HK-2 (cell line): ENCODE measurements around the gene LTA4H.

ENCODE experiments used
- DNase-seq: peaks from one replicate; pipeline ENCODE4 v3.0.0-alpha.2; 2018; ENCODE audit not compliant: unreplicated experiment

Gene LTA4H

DNA sequence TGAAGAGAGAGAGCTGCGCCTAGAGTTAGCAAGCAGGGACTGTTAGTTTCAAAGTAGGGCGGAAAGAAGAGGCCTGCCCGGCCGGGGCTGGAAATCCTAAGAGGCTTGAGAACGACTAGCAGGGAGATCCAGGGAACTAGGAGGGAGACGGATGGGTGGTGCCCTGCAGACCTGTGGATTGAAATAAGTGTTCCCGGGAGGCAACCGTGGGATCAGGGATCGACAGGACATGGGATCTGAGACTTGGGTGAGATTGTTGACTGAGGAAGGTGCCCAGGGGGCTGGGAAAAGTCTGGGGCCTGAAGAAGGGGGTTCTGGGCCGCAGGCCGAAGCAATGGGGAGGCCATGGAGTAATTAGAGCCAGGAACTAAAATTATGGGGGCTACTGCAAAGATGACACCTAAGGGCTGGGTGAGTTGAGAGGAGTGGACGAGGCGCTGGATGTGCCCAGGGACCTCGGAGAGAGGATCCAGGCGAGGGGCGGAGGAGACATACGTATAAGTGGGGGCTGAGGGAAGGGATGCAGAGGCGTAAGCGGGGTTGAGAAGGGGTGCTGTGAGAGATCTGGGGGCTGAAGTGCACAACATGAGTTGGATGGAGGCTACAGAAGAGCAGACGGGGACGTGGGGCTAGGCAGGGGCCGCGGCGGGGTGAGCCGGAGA lies 635 bp downstream of the LTA4H start:
- DNase-seq = peak; percentile 49

DNA sequence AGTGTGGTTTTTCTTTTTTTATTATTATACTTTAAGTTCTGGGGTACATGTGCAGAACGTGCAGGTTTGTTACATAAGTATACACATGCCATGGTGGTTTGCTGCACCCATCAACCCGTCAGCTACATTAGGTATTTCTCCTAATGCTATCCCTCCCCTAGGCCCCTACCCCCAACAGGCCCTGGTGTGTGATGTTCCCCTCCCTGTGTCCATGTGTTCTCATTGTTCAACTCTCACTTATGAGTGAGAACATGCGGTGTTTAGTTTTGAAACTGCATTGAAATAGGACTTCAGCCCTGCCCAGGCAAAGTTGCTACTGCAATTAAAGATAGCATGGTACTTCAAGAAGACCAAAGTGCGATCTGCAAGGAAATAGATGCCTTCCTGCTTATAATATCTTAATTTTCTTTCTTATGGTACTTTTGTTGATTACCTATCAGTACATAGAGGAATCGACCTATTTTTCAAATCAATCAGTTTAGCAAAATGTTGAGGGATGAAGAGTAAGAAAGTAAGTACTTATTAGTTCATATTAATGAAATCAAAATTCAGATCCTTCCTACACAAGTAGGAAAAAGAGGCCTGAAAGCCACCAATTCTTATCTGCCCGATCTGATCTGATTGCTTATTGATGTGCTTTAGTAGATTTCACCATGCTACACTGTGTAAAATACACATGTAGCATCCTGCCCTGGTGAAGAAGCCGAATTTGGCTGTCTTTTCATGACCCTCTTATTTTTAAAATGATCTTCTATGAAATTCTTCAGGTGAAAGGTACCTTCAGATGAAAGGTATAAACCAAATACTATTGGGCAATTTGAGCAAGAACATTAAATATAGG lies 1.6 kb downstream of the LTA4H start:
- no peak for DNase-seq

DNA sequence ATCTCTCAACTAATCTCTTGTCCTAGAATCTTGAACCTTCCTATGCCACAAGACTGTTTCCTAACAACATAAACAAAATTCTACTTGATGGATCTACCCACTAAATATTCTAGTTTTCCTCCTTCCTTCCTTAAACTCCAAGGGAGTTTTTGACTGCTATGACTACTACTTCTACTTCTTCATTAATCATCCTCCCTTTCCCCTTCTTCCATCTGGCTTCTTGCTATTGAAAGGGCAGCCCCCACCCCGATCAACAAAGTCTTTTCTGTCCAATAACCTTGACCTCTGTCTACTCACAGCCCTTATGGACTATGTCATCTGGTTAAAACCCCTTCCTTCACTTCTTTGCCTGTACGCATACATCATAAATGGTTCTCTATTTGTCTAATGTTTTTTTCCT lies 5.6 kb downstream of the LTA4H start:
- DNase-seq = no peak

DNA sequence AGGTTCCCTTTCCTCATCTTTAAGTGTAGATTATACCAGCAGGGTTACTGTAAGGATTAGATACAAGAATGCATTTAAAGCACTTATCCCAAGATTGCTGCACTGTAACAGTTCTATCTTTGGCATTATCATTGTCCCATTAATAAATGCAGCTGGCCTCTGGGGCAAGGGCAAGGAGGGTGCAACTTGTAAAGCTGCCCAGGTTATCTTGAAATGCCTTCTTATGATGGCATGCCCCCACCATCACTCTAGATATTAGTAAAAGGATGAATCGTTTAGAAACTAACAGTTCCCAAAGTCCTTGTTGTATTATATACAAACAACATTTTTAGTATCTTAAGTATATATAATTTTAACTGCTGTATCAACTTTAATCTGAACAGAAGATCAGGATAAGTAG lies 6.8 kb downstream of the LTA4H start:
- DNase-seq = no peak

DNA sequence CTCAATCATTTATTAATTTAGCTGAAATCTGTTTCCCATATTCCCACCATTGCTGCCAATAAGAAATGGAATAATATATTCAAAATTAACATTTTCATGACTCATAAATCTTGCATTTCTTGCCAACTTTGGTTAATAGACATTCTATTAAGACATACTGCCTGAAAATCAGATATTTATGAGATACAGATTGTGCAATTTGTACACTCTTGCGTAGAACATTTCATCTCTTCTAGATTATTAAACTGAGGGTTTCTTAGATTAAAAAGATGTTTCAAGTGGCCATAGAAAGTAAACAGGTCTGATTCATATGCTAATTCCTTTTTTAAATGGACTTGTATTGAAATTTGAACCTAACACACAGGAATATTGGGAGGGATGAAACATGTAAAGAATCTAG lies 9.1 kb downstream of the LTA4H start:
- DNase-seq = no peak

DNA sequence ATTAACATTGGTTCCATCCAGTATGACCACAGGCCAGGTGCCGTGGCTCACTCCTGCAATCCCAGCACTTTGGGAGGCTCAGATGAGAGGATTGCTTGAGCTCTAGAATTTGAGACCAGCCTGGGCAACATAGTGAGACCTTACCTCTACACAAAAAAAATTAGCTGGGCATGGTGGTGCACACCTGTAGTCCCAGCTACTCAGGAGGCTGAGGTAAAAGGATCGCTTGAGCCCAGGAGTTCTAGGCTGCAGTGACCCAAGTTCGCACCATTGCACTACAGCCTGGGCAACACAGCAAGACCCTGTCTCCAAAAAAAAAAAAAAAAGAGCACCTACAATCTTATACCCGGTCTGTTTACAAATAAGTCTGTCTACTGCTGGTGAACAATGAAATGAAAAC lies 9.9 kb downstream of the LTA4H start:
- DNase-seq = no peak

DNA sequence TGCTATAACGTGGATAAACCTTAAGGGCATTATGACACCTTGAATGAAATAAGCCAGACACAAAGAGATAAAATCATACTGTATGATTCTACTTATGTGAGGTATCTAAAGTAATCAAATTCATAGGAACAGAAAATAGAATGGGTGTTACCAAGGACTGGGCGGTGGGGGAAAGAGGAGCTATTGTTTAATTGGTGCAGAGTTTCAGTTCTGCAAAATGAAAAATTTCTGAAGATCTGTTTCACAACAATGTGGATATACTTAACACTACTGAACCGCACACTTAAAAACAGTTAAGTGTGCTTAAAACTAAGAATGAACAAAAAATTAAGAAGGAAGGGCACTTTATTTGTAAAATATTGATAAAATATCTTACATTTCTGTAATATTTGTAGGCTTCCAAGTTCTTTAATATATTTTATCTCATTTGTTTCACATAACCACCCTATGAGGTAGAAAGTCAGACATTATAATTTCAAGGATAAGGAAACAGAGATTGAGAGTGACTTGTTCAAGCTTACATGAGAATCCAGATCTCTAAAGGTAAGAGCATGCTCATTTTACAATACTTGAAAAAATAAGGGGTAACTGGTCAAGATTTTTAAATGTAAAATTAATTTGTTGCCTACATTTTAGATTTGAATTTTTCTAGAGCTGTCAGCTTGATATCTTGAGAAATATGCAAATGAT lies 14.9 kb downstream of the LTA4H start:
- DNase-seq = no peak

DNA sequence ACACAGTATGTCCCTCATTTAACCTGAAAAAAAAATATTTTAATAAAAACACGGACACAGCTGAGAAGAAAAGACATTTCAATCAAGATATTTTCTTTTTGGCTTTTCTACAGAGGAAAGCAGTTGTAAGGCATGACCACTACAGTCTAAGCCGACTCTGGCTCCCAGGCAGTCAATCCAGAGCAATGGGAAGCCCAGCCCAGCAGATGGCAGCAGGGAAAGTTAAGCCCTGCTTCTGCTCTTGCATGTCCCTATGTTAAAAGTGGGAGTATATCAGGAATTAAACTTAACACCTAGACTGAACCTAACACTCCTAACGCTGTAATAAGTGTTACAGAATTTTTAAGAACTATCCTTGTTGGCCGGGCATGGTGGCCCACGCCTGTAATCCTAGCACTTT lies 19.7 kb downstream of the LTA4H start:
- no peak for DNase-seq

DNA sequence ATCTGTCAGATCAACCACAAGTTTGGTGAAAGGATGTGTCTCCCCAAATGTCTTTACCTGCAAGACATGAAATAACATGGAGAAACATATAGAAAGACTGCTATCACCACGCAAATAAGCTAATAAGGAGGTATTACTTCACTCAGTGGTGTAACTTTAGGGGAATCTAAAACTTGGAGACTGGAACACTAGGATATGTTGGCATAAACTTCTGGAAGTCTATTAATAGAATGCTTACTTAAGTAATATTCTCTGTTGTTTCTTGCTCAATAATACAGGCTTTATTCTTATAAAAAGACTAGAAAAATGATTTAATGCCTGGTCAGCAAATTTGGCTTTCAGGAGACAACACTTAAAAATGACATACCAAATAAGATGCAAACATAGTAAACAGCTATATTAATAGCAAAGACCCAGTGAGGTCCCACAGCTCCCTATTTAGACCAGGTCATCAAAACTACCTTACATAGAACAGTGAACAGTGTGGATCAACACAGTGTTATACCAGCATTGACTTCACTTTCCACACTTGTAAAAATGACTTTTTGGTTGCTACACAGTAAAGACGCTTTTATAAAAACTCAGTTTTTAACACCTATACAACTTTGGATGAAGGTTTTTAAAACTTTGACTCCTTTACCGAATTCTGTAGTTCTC lies 20.3 kb downstream of the LTA4H start:
- no peak for DNase-seq

DNA sequence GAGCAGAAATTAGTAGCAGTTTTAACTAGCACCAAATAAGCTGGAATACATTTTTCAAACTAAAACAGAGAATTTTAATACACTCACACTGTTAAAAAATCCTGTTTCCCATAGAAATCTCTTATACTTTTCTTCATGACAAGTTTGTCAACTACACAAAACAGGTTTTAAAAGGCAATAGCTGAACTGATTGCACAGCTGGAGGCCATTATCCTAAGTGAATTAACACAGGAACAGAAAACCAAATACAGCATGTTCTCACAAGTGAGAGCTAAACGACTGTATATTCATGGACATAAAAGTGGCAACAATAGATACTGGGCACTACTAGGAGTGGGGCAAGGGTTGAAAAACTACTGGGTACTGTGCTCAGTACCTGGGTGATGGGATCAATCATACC lies 27.7 kb downstream of the LTA4H start:
- DNase-seq = no peak

DNA sequence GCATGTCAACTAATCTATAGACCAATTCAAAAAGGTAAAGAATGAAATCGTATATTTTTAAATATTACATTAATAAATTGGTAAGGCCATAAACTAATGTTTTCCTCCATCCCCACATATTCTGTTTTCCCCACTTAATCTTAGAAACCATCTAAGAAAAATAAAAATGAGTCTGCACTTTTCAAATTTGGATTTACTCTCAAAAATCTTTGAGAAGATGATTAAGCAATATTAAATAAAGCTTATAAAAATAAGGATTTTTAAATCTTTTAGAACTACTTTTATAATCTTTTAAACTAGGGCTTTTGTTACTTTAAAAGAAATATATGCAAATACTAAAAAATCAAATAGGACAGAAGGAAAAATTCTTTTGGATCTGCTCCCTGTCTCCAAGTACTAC lies 28.7 kb downstream of the LTA4H start:
- DNase-seq = no peak

DNA sequence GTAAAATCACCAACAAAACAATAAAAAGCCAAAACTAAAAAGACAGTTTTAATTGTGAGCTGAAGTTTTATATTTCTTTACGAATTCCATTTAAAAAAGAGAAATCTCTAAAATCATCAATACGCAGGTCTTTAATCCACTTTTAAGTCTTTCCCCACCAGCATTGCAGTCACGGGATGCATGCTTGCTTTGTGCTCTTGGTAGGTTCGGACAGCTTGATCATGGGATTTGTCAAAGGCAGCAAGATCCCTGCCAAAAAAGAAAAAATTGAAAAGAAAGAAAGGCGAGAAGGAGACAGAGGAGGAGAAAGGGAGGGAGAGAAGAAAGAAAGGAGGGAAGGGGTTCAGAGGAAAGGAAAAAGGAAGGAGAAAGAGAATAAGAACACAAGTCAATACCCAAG lies 34.5 kb downstream of the LTA4H start:
- no peak for DNase-seq

DNA sequence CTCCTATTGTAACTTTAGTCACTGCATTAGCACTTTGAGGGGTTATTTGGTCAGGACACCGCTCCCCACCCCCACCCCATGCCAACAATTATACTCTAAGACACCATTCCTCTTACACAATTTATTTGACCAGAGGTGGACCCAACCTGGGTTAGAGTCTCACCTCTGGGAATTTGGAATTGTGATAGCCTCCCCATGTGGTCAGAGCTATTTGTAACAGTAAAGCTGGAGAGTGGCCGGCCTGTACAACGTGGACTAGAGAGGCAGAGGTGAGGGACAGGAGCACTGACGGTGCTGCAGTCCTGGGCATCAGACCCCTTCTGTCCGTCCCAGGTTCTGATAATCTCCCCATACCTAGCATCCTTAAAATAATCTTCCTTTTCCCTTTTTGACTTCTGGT lies 35.9 kb downstream of the LTA4H start:
- no peak for DNase-seq

DNA sequence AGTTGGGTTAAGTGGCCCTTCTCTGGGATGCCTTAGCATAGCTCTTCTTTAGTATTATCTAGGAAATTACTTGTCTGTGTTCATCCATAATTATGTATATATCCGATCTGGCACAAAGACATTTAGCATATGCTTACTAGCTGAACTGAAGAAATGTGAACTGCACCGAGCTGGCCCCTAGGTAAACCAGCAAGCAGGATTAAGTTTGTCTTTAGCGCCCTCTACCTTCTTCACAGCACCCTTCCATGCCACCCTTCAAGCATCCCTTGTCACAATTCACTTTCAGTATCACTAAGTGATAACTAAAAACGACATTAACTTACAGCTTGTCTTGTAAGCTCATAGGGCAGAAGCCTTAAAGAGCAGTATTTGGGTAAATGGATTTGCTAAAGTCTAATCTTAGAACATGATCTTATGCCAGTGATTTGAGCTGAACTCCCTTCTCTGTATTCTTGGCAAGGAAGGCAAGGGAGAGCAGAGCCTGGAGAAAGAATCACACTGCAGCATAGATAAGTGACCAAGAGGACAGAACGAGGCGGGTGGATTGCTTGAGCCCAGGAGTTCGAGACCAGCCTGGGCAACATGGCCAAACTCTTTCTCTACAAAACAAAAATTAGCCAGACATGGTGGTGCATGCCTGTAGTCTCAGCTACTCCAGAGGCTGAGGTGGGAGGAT lies 36.6 kb downstream of the LTA4H start:
- DNase-seq = peak; percentile 27

DNA sequence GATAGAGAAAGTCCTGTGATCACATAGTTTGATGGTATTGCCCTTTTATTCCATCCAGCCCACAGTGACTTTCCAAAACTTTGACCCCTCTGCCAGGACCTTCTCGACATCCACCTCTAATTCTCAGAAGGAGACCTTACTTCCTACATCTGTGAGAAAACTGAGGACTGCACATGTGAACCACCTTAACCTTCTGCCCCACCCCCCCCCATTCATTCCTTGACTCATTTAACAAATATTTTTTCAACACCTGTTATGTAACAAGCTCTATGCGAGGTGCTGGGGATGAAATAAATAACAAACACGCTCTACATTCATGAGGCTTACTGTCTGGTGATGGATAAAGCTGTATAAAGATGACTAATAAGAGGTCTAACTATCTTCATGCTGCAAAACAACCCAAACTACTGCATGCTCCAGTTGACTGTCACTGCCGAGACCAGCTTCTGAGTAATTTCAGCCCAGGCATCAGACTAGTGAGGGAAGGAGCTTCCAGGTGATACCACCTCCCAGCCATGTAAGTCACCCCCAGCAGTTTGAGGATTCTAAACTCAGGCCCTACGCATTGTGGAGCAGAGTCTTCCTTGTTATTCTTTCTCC lies 37.4 kb downstream of the LTA4H start:
- DNase-seq = no peak

DNA sequence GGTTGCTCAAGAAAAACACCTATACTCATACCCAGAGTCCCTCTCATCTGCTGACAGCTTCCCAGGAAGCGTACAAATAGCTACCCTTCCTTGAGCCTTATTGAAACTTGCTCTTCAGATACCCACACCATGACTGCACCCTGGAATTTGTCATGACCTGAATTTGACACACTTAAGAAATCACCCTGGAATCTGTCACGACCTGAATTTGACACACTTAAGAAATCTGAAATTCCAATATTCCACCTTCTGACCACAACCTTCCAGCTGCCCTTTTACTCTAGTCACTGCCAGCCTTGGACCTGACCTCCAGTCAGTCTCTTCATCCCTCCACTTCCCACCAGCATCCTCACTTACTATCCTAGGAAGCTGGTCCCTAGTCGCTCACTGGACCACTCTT lies 38.1 kb downstream of the LTA4H start:
- no peak for DNase-seq

DNA sequence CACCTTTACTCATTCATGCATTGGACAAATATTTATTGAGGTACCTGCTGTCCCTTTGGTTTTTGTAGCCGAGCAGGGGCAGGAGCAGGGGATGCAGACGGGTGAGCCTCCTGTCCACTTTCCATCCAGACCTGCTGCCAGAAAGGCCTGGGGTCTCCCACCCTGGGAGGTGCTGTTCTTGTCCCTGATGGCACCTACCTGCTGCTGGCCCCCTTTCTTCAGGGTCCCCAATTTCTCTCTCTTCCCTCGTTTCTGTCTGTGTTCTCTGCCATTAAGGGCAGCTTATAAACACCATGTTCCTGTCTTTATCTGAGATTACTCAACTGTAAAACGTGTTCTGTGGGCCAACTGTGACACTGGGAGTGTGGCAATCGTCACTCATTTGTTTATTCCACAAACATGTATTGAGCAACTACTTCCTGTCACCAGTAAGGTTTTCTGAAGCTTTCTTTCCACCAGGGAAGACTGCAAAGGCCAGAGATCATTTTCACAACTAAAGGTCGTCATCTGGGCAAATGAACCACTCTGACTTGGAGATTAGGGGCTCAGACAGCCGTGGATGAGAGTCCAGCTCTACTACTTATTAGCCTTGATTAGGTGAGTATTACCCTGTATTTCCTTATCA lies 39.2 kb downstream of the LTA4H start, which contains the start of gene HAL:
Gene HAL, minus strand, starts transcription at position 311 of the 625 bp plus-strand sequence. CDS start 434 bp downstream, outside the sequence.
- DNase-seq = no peak

DNA sequence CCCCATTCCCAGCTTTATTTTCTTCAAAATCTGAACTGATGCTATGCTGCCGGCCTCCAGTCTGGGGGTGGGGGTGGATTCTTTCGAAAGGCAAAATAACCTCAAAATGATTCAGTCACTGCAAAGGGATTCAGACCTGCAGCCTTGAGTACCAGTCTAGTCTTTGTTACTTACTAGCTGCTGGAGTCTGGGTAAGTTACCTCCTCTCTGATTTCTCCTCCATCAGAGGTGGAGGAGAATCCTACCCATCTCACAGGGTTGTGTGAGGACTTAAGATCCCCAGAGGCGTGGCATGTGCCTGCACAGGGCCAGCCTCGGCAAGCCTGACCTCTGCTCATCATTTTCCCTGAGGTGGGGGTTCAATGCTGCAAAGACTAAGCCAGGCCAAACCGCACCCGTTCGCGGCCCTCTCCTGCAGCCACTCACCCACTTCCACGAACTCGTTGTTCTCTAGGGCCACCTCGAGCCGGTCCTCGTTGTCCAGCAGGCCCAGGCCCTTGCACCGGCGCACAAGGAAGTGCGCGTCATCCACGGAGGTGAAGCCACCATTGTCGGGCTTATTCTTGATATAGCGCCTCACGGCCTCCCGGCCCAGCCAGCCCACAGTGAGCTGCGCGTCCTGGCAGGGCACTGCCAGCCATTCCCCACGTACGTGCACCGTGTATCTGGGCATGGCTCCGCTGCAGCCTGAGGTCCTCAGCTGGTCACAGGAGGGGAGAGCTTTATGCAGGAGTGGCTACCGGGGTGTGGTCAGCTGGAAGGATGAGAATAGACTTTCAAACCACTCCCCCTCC lies 40.0 kb downstream of the LTA4H start:
- no peak for DNase-seq

DNA sequence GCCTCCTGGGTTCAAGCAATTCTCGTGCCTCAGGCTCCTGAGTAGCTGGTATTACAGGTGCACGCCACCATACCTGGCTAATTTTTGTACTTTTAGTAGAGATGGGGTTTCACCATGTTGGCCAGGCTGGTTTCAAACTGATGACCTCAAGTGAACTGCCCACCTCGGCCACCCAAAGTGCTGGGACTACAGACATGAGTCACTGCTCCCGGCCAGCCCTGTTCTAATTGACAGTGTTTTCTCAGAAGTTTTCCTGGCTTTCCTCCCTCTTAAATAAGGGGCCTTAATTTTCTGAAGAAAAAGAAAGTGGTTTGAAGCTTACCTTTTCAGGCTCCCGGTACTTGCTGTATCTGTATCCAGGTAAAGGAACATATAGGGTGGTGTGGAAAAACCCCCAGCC lies 40.9 kb downstream of the LTA4H start:
- DNase-seq = no peak

DNA sequence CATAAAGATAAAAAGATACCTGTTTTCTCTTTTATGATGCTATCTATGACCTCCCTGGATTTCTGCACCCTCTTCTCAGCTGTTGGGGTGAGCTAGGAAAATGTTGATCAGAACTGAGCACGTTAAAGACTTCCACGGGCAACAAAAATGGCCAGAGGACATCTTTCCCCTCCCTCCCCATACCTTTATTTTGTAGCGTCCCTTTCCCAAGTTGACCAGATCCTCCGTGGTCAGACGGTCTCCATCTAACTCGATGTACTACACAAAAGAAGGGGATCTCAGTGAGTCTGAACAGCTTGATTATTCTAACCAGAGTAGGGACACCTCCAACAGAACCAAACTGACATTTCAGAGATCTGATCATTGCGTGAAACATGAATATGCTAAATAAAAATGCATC lies 41.5 kb downstream of the LTA4H start:
- DNase-seq = no peak
